Measurements from ENCODE around the gene C17orf107. TPM values are rescaled to one million over a fixed set of nuclear protein-coding genes. Genes with fewer than 3 reads are reported as not detected.

C17orf107 gene
- total and polyA plus RNA-seq, 2 of the 13 experiments (the other 11 are each of a cell fraction or from before 2014, with no cell fraction given) = 0.20 to 0.59 TPM

DNA sequence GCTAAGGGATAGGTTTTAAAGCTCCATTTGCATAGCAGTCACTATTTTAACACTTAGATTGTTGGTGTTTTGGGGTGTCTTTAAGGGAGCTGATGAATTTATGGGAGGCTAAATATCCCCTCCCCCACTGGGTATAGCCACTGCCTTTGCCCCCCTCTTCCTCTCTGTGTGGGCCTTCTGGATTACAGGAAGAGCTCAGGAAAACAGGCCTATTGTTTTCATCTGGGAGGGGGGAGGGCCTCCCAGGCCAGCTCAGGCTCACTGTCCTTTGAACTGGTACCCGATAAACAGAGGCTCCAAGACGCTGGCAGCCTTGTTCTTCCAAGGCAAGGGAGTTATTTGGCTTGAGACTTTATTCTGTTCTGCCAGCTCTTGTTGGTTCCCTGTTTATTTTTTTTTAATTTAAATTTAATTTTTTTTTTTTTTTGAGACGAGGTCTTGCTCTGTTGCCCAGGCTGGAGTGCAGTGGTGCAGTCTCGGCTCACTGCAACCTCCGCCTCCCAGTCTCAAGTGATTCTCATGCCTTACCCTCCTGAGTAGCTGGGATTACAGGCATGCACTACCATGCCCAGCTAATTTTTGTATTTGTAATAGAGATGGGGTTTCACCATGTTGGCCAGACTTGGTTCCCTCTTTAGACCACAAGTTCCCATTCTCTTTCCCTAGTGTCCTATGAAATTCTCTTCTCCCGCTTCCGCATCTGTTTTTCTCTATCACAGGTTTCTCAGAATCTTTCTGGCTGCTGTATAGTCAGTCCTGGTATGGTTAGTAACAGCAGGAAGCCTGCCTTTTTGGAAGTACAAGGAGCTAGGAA lies 41.1 kb upstream of the C17orf107 start (continued):
- TF ChIP-seq, protein P1, sequence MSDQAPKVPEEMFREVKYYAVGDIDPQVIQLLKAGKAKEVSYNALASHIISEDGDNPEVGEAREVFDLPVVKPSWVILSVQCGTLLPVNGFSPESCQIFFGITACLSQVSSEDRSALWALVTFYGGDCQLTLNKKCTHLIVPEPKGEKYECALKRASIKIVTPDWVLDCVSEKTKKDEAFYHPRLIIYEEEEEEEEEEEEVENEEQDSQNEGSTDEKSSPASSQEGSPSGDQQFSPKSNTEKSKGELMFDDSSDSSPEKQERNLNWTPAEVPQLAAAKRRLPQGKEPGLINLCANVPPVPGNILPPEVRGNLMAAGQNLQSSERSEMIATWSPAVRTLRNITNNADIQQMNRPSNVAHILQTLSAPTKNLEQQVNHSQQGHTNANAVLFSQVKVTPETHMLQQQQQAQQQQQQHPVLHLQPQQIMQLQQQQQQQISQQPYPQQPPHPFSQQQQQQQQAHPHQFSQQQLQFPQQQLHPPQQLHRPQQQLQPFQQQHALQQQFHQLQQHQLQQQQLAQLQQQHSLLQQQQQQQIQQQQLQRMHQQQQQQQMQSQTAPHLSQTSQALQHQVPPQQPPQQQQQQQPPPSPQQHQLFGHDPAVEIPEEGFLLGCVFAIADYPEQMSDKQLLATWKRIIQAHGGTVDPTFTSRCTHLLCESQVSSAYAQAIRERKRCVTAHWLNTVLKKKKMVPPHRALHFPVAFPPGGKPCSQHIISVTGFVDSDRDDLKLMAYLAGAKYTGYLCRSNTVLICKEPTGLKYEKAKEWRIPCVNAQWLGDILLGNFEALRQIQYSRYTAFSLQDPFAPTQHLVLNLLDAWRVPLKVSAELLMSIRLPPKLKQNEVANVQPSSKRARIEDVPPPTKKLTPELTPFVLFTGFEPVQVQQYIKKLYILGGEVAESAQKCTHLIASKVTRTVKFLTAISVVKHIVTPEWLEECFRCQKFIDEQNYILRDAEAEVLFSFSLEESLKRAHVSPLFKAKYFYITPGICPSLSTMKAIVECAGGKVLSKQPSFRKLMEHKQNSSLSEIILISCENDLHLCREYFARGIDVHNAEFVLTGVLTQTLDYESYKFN (CRISPR knock-in tag; conservative IDR thresholded peaks at IDR 0.05) = peak; percentile 90
- no peak for TF ChIP-seq MAZ (IDR thresholded peaks at IDR 0.05; ENCODE audit: borderline replicate concordance, low read depth, low read length)
- peak; percentile 68 for TF ChIP-seq MAZ (CRISPR knock-in tag; IDR thresholded peaks at IDR 0.05; ENCODE audit: low read depth)
- TF ChIP-seq RXRB (CRISPR knock-in tag; IDR thresholded peaks at IDR 0.05; ENCODE audit: borderline replicate concordance) = peak; percentile 61; the same call in 1 of the 2 replicates
- TF ChIP-seq ZFX (CRISPR knock-in tag; IDR thresholded peaks at IDR 0.05; ENCODE audit: low read depth) = peak; percentile 70
- TF ChIP-seq LCORL (IDR thresholded peaks at IDR 0.05) = no peak
- peak; percentile 61; the same call in 1 of the 2 replicates for TF ChIP-seq LCORL (CRISPR knock-in tag; IDR thresholded peaks at IDR 0.05)
- no peak for TF ChIP-seq ZFYVE20 (CRISPR knock-in tag; IDR thresholded peaks at IDR 0.05; ENCODE audit: borderline replicate concordance, low read depth)
- peak; percentile 44 for TF ChIP-seq FOXA3 (CRISPR knock-in tag; IDR thresholded peaks at IDR 0.05)
- 0 out of 2 replicates have a peak, but pooled peaks have one; percentile 33 for TF ChIP-seq ZBTB7B (CRISPR knock-in tag; IDR thresholded peaks at IDR 0.05)
- no peak for TF ChIP-seq ATAD3A (CRISPR knock-in tag; IDR thresholded peaks at IDR 0.05)
- TF ChIP-seq ELF1 (CRISPR knock-in tag; IDR thresholded peaks at IDR 0.05) = peak; percentile 75
- TF ChIP-seq SMAD3 (CRISPR knock-in tag; IDR thresholded peaks at IDR 0.05) = peak; percentile 42; the same call in 1 of the 2 replicates
- TF ChIP-seq, protein P2, sequence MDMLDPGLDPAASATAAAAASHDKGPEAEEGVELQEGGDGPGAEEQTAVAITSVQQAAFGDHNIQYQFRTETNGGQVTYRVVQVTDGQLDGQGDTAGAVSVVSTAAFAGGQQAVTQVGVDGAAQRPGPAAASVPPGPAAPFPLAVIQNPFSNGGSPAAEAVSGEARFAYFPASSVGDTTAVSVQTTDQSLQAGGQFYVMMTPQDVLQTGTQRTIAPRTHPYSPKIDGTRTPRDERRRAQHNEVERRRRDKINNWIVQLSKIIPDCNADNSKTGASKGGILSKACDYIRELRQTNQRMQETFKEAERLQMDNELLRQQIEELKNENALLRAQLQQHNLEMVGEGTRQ (IDR thresholded peaks at IDR 0.05; ENCODE audit: low read depth, low read length) = no peak
- TF ChIP-seq, protein P2 (CRISPR knock-in tag; IDR thresholded peaks at IDR 0.05; ENCODE audit: borderline replicate concordance) = no peak
- TF ChIP-seq KDM6A (CRISPR knock-in tag; IDR thresholded peaks at IDR 0.05; ENCODE audit: low read depth) = peak; percentile 55
- TF ChIP-seq ZSCAN31 (CRISPR knock-in tag; IDR thresholded peaks at IDR 0.05; ENCODE audit: low read depth) = 0 out of 2 replicates have a peak, but pooled peaks have one; percentile 43
- TF ChIP-seq SAP130 (CRISPR knock-in tag; IDR thresholded peaks at IDR 0.05; ENCODE audit: low read depth) = peak; percentile 75
- TF ChIP-seq, protein P3, sequence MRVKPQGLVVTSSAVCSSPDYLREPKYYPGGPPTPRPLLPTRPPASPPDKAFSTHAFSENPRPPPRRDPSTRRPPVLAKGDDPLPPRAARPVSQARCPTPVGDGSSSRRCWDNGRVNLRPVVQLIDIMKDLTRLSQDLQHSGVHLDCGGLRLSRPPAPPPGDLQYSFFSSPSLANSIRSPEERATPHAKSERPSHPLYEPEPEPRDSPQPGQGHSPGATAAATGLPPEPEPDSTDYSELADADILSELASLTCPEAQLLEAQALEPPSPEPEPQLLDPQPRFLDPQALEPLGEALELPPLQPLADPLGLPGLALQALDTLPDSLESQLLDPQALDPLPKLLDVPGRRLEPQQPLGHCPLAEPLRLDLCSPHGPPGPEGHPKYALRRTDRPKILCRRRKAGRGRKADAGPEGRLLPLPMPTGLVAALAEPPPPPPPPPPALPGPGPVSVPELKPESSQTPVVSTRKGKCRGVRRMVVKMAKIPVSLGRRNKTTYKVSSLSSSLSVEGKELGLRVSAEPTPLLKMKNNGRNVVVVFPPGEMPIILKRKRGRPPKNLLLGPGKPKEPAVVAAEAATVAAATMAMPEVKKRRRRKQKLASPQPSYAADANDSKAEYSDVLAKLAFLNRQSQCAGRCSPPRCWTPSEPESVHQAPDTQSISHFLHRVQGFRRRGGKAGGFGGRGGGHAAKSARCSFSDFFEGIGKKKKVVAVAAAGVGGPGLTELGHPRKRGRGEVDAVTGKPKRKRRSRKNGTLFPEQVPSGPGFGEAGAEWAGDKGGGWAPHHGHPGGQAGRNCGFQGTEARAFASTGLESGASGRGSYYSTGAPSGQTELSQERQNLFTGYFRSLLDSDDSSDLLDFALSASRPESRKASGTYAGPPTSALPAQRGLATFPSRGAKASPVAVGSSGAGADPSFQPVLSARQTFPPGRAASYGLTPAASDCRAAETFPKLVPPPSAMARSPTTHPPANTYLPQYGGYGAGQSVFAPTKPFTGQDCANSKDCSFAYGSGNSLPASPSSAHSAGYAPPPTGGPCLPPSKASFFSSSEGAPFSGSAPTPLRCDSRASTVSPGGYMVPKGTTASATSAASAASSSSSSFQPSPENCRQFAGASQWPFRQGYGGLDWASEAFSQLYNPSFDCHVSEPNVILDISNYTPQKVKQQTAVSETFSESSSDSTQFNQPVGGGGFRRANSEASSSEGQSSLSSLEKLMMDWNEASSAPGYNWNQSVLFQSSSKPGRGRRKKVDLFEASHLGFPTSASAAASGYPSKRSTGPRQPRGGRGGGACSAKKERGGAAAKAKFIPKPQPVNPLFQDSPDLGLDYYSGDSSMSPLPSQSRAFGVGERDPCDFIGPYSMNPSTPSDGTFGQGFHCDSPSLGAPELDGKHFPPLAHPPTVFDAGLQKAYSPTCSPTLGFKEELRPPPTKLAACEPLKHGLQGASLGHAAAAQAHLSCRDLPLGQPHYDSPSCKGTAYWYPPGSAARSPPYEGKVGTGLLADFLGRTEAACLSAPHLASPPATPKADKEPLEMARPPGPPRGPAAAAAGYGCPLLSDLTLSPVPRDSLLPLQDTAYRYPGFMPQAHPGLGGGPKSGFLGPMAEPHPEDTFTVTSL (CRISPR knock-in tag; IDR thresholded peaks at IDR 0.05; ENCODE audit: borderline replicate concordance) = peak; percentile 30; the same call in 1 of the 2 replicates

All from HepG2 (cell line).